ENCODE measurements around the gene KDM5D. TPM values are rescaled to one million over a fixed set of nuclear protein-coding genes. Genes with fewer than 3 reads are reported as not detected.

Gene KDM5D
- total and polyA plus RNA-seq, 8 donors = 0.28 to 43.0 (median 29.5) TPM; not detected in 5

GRCh38 chrY:19717950-19718349 lies 26.6 kb downstream of the KDM5D start:
- H3K36me3 ChIP-seq = no peaks in the 10 kb centered on the region
- no peak for ATAC-seq
- DNase-seq = no peak
- H3K4me3 ChIP-seq = no peak overlapping the region
- H3K9me3 ChIP-seq = no peaks in the 10 kb centered on the region
- intact Hi-C loops (cut with DNase I) = no loop called here
- no peaks in the 10 kb centered on the region for H3K27me3 ChIP-seq
- no peak overlapping the region for H3K27ac ChIP-seq
- FAIRE-seq = no peak
- no peak for TF ChIP-seq CTCF (IDR thresholded peaks at IDR 0.05)
- H3K4me1 ChIP-seq = no peaks in the 10 kb centered on the region

- no peak for TF ChIP-seq CTCF (IDR thresholded peaks at IDR 0.05)
- no peak overlapping the region for H3K27ac ChIP-seq
- FAIRE-seq = no peak
- H3K4me1 ChIP-seq = no peaks in the 10 kb centered on the region
- no peak overlapping the region for H3K4me3 ChIP-seq
- ATAC-seq = no peak
- no peak for DNase-seq
- no peaks in the 10 kb centered on the region for H3K9me3 ChIP-seq
- H3K27me3 ChIP-seq = no peaks in the 10 kb centered on the region
- WGBS, 2 donors = 91% methylated on average over 3 of the region's 3 CpGs; no CpG with 5 or more reads in 1 of the 2 donors
- no peaks in the 10 kb centered on the region for H3K36me3 ChIP-seq
- intact Hi-C loops (cut with DNase I) = no loop called here
Measured at GRCh38 chrY:19717146-19717545, 27.4 kb downstream of the KDM5D start.

- no peak for FAIRE-seq
- intact Hi-C loops (cut with DNase I) = no loop called here
Measured at GRCh38 chrY:19715226-19715625, 29.3 kb downstream of the KDM5D start.

GRCh38 chrY:19713430-19713829 lies 31.1 kb downstream of the KDM5D start:
- WGBS, 2 donors = 91% methylated on average over 4 of the region's 4 CpGs; no CpG with 5 or more reads in 1 of the 2 donors
- Histone ChIP-seq H3K27ac (no peak overlapping the region), H3K27me3 (no peaks in the 10 kb centered on the region), H3K4me3 (no peak overlapping the region), H3K9me3 (no peaks in the 10 kb centered on the region), H3K36me3 (no peaks in the 10 kb centered on the region), H3K4me1 (no peaks in the 10 kb centered on the region)
- ATAC-seq (no peak), FAIRE-seq (no peak), DNase-seq (no peak)
- no peak for TF ChIP-seq CTCF (IDR thresholded peaks at IDR 0.05)
- intact Hi-C loops (cut with DNase I) = no loop called here

More at GRCh38 chrY:19715226-19715625, 29.3 kb downstream of the KDM5D start:
- ATAC-seq (no peak), DNase-seq (no peak)
- Histone ChIP-seq H3K4me3 (no peak overlapping the region), H3K27me3 (no peaks in the 10 kb centered on the region), H3K27ac (no peak overlapping the region), H3K36me3 (no peaks in the 10 kb centered on the region), H3K4me1 (no peaks in the 10 kb centered on the region), H3K9me3 (no peaks in the 10 kb centered on the region)
- WGBS, 2 donors = 91% methylated on average over 5 of the region's 5 CpGs; no CpG with 5 or more reads in 1 of the 2 donors
- no peak for TF ChIP-seq CTCF (IDR thresholded peaks at IDR 0.05)

GRCh38 chrY:19706273-19706672 lies 38.3 kb downstream of the KDM5D start:
- Histone ChIP-seq H3K4me3 (no peak overlapping the region), H3K27me3 (no peaks in the 10 kb centered on the region), H3K9me3 (no peaks in the 10 kb centered on the region), H3K4me1 (no peaks in the 10 kb centered on the region), H3K36me3 (no peaks in the 10 kb centered on the region), H3K27ac (no peak overlapping the region)
- ATAC-seq = no peak
- WGBS, 2 donors = 58% methylated on average over 14 of the region's 14 CpGs; no CpG with 5 or more reads in 1 of the 2 donors
- intact Hi-C loops (cut with DNase I) = no loop called here
- DNase-seq = peak in 1 of 6 donors; percentile 77
- FAIRE-seq = no peak
- TF ChIP-seq CTCF (IDR thresholded peaks at IDR 0.05) = no peak
